HG02973 (cell line): ENCODE data around the gene NUTM2E.
"Not testable (repeated sequence)": the region's sequence is repeated elsewhere in the genome, so short reads cannot be mapped to it uniquely, and the experiment has no call there.

Experiments used
- ATAC-seq: cut with Tn5 transposase; IDR thresholded peaks from one replicate; pipeline ENCODE4 v1.9.1; 2021; ENCODE audit warnings: moderate library complexity; ENCODE audit not compliant: unreplicated experiment

The NUTM2E gene

GRCh38 chr10:79862803-79863202, 36.3 kb downstream of the NUTM2E start:
- ATAC-seq, result not testable (repeated sequence)

GRCh38 chr10:79866903-79867551, 40.5 kb downstream of the NUTM2E start:
- not testable (repeated sequence) for ATAC-seq

- not testable (repeated sequence) for ATAC-seq
These were observed 41.5 kb downstream of the NUTM2E start for GRCh38 chr10:79868023-79868422.

- not testable (repeated sequence) for ATAC-seq
These were observed 43.0 kb downstream of the NUTM2E start for GRCh38 chr10:79869439-79870097.

GRCh38 chr10:79871729-79872128, 45.2 kb downstream of the NUTM2E start:
- ATAC-seq, result not testable (repeated sequence)
